Mammary epithelial cell (primary cell): Measurements from ENCODE around the gene STK17A.

Source experiments
- EZH2 ChIP-seq: IDR thresholded peaks from 2 replicates; pipeline ENCODE4 v1.6.1; 2012; ENCODE audit warnings: low read length, inconsistent platforms, borderline replicate concordance
- TF ChIP-seq, protein P1 (sequence below), 2 donors: IDR thresholded peaks in 1 of 2; conservative IDR thresholded peaks in 1 of 2; 2 replicates each; pipeline ENCODE4 v1.5.1; 2011 to 2012; ENCODE audit warnings: inconsistent platforms in 2 of 2, low read length in 2 of 2, mild to moderate bottlenecking in 2 of 2, control low read depth in 1 of 2, low read depth in 1 of 2; ENCODE audit not compliant: insufficient read depth in 1 of 2; ENCODE audit errors: extremely low read depth in 1 of 2

DNA sequence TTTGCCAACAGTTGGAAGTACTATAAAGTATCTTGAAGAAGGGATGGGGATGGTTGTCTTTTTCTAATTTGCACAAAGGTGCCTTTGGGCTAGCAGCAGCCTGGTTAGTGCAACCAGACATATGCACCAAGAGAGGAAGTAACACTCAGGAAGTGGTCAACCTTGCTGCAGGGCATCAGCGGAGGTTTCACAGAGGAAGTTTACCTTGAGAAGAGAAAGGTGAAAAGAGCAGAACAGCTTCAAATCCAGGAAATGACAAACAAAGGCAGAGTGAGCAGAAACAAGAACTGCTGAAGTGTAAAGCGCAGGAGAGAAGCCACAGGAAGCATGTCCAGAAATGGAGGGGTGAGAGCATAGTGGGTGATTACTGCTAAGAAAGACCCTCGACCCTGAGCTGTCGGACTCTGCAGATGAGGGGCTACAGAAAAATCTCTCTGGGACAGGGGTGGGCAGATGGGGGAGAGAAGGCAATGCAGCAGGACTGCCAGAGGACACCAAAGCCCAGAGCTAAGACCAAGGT is 66.9 kb downstream of the STK17A start:
- TF ChIP-seq, protein P1, sequence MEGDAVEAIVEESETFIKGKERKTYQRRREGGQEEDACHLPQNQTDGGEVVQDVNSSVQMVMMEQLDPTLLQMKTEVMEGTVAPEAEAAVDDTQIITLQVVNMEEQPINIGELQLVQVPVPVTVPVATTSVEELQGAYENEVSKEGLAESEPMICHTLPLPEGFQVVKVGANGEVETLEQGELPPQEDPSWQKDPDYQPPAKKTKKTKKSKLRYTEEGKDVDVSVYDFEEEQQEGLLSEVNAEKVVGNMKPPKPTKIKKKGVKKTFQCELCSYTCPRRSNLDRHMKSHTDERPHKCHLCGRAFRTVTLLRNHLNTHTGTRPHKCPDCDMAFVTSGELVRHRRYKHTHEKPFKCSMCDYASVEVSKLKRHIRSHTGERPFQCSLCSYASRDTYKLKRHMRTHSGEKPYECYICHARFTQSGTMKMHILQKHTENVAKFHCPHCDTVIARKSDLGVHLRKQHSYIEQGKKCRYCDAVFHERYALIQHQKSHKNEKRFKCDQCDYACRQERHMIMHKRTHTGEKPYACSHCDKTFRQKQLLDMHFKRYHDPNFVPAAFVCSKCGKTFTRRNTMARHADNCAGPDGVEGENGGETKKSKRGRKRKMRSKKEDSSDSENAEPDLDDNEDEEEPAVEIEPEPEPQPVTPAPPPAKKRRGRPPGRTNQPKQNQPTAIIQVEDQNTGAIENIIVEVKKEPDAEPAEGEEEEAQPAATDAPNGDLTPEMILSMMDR (conservative IDR thresholded peaks at IDR 0.05 in 1 of 2, IDR thresholded peaks at IDR 0.05 in 1 of 2; ENCODE audit: extremely low read depth in 1 of 2, insufficient read depth in 1 of 2, low read depth in 1 of 2, low read length in 2 of 2), result no peak
- no peak for TF ChIP-seq EZH2
